Endothelial cell (in vitro differentiated cells): ENCODE results near the gene RBFOX2. TPM values are rescaled to one million over a fixed set of nuclear protein-coding genes. Genes with fewer than 3 reads are reported as not detected.
A peak's percentile ranks its signal among the peaks of the same experiment; 100 is the strongest.

Experiments used
- DNase-seq: peaks from one replicate; pipeline ENCODE4 v3.0.0; 2021; ENCODE audit warnings: low spot score
- H3K27ac Mint-ChIP-seq: one replicate; pipeline ENCODE4 v1.8.0; 2021; ENCODE audit warnings: mixed read lengths, inconsistent platforms; ENCODE audit not compliant: unreplicated experiment
- H3K27me3 Mint-ChIP-seq: one replicate; pipeline ENCODE4 v1.8.0; 2021; ENCODE audit warnings: mild to moderate bottlenecking, moderate library complexity, mixed read lengths, inconsistent platforms; ENCODE audit not compliant: unreplicated experiment
- H3K36me3 Mint-ChIP-seq: one replicate; pipeline ENCODE4 v1.8.0; 2021; ENCODE audit warnings: mild to moderate bottlenecking, low read depth, mixed read lengths, inconsistent platforms; ENCODE audit not compliant: unreplicated experiment
- H3K4me1 Mint-ChIP-seq: one replicate; pipeline ENCODE4 v1.8.0; 2021; ENCODE audit warnings: mild to moderate bottlenecking, mixed read lengths, inconsistent platforms; ENCODE audit not compliant: unreplicated experiment
- H3K4me3 Mint-ChIP-seq: one replicate; pipeline ENCODE4 v1.8.0; 2021; ENCODE audit warnings: mild to moderate bottlenecking, mixed read lengths, inconsistent platforms; ENCODE audit not compliant: unreplicated experiment
- H3K9me3 Mint-ChIP-seq: one replicate; pipeline ENCODE4 v1.8.0; 2021; ENCODE audit warnings: mixed read lengths, inconsistent platforms; ENCODE audit not compliant: unreplicated experiment
- total RNA-seq: library from RNA; stranded (reverse); fragmentation: NEBNext Ultra II Directional; extraction: Animal tissue kit (Norgen Biotek cat#: 25700); gene quantifications from one replicate; pipeline ENCODE4 v1.2.1, GENCODE V29; 2021; ENCODE audit not compliant: unreplicated experiment
- TF ChIP-seq, protein P1 (sequence below): fragments of 200-600 bp; sonication (generic); IDR thresholded peaks from one replicate; pipeline ENCODE4 v1.5.0; 2021; ENCODE audit warnings: antibody characterized with exemption; ENCODE audit not compliant: unreplicated experiment

The RBFOX2 gene
- total RNA-seq, 1 donor from 2014 or later = 228 TPM

DNA sequence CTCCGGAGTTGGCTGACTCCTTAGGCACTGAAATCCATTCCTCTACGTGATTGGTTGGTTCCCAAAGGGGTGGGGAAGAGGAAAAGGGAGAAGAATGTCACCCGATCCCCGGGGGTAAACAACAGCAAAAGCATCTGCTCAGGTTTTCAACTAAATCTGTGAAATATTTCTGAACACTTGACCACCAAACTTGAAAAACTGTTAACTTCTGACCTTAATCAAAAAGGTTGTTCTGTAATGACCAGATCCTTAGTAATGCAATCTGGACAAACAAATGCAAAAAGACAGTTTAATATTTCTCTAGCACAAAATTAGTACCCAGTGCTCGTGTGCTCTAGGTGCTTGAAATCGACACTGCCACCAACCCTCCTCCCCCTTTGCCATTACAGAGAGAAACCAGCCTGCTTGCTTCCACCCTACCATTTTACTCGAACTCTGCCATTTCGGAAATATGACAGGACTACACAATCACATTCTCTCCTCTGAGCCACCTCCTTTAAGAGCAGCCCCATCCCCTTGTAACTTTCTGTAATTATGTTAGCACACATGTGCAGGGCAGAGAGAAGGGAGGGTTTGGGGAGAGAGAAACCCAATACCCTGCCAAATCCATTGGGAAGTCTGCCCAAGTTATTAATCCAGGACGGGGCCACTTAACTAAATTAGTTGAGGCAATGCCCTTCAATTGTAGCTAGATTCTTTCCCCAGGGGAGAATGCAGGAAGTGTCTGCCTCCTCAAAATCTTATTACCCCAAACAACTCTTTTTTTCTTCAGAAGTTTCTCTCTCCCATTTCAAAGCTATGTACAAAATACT is 113.8 kb downstream of the RBFOX2 start:
- Mint-ChIP-seq H3K9me3 (no peaks in the 10 kb centered on the region), H3K36me3 (no peaks in the 10 kb centered on the region), H3K27me3 (no peaks in the 10 kb centered on the region), H3K4me1 (peaks cover 61% of the 10 kb centered on the region), H3K27ac (peak overlapping the region; percentile 95), H3K4me3 (peak overlapping the region; percentile 80)
- TF ChIP-seq, protein P1, sequence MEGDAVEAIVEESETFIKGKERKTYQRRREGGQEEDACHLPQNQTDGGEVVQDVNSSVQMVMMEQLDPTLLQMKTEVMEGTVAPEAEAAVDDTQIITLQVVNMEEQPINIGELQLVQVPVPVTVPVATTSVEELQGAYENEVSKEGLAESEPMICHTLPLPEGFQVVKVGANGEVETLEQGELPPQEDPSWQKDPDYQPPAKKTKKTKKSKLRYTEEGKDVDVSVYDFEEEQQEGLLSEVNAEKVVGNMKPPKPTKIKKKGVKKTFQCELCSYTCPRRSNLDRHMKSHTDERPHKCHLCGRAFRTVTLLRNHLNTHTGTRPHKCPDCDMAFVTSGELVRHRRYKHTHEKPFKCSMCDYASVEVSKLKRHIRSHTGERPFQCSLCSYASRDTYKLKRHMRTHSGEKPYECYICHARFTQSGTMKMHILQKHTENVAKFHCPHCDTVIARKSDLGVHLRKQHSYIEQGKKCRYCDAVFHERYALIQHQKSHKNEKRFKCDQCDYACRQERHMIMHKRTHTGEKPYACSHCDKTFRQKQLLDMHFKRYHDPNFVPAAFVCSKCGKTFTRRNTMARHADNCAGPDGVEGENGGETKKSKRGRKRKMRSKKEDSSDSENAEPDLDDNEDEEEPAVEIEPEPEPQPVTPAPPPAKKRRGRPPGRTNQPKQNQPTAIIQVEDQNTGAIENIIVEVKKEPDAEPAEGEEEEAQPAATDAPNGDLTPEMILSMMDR = no peak
- peak; percentile 55 for DNase-seq

DNA sequence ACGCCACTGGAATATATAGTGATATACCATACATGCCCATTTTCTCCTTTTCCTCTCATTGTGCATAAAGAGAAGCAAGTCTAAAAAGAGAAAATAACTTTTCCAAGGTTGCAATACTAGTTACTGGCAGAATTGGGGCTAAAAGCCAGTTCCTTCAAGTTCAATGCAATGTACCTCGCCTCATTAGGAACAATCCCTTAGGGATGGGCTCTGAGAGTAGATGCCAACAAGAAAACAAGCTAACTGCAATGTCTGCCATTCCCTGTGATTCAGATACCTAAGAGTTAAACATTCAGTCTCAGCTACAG is 114.3 kb downstream of the RBFOX2 start:
- TF ChIP-seq, protein P1 = no peak
- Mint-ChIP-seq H3K36me3 (no peaks in the 10 kb centered on the region), H3K4me3 (peak overlapping the region; percentile 80), H3K27ac (peak overlapping the region; percentile 95), H3K27me3 (peaks cover 2% of the 10 kb centered on the region), H3K9me3 (no peaks in the 10 kb centered on the region), H3K4me1 (peaks cover 61% of the 10 kb centered on the region)
- DNase-seq = no peak

DNA sequence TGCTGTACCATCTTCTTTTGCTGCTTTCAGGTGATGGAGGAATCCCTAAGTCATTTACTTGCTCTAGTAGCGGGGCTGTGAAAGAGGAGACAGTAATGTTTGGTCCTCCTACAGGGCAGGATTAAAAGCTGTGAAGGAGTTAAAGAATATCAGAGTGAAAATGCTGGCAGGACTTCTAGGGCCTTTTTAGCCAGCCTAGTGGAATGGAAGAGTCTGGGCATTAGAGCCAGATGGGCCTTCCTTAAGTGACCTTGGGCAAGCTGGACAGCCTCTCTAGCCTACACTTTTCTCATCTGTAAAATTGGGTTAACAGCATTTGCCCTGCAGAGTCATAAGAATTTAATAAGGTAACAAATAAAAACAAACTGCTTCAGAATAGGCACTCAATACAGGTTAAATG is 114.7 kb downstream of the RBFOX2 start:
- Mint-ChIP-seq H3K27ac (peak overlapping the region; percentile 95), H3K27me3 (peaks cover 2% of the 10 kb centered on the region), H3K36me3 (no peaks in the 10 kb centered on the region)

DNA sequence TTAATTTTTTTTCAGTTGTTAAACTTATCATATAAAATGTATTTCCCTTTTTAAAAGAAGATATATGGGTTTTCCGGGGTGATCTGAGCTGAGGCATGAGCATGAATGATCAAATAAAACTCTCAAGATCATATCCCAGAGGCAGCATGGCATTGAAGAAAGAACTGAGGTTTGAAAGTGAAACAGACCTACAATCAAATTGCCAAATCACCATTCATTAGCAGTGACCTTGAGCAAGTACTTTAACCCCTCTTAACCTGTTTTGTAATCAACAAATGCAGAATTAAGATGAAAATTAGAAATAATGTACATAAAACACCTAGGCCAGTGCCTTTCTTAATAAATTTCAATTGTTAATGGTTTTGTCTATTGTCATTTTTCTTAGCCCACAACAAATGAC is 116.0 kb downstream of the RBFOX2 start:
- TF ChIP-seq, protein P1 = no peak
- no peak for DNase-seq
- Mint-ChIP-seq H3K36me3 (no peaks in the 10 kb centered on the region), H3K9me3 (no peaks in the 10 kb centered on the region), H3K27me3 (peaks cover 2% of the 10 kb centered on the region), H3K4me3 (no peak overlapping the region), H3K27ac (no peak overlapping the region), H3K4me1 (peaks cover 58% of the 10 kb centered on the region)

More for the DNA sequence above, 114.7 kb downstream of the RBFOX2 start:
- Mint-ChIP-seq H3K4me1 (peaks cover 61% of the 10 kb centered on the region), H3K9me3 (no peaks in the 10 kb centered on the region), H3K4me3 (no peak overlapping the region)
- TF ChIP-seq, protein P1 = no peak
- no peak for DNase-seq

DNA sequence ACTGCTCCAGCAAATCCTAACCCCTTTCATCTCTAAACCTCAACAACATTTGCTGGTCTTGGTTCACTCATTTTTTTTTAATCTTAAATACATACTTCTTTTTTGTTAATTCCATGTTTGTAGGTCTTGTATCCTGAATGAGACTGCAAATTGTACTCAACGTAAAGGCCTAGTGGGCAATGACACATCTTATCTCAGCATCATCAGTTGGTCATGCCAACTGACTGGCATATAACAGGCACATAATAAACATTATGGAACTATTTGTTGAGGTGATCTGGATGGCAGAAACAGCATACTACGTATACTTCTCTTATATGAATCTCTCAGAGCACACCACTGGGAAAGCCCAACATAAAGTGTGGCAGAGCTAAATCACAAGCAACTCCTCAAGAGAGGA is 116.7 kb downstream of the RBFOX2 start:
- Mint-ChIP-seq H3K9me3 (no peaks in the 10 kb centered on the region), H3K36me3 (no peaks in the 10 kb centered on the region), H3K4me3 (no peak overlapping the region), H3K27me3 (peaks cover 3% of the 10 kb centered on the region), H3K27ac (no peak overlapping the region), H3K4me1 (peaks cover 52% of the 10 kb centered on the region)
- no peak for DNase-seq
- TF ChIP-seq, protein P1 = no peak
